ENCODE results near the gene MAP3K21.

DNA sequence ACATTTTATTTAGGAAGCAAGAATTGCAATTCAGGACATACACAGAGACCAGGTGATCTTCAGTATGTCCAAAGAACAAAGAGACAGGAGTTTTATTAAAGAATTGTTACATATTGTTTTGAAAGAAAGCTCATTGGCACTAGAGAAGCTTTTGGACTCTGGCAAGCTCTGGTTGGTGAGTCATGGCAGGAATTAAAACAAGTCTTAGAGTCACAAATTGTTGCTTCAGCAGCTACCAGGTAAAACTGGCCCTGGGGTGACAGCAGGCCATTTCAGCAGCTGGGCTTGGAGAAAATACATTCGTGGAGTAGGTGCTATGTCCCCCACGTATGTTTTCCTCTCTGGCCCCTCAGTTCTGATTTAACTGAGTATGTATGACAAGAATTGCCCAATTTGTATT lies 58.8 kb downstream of the MAP3K21 start:
- TF ChIP-seq, protein P1, sequence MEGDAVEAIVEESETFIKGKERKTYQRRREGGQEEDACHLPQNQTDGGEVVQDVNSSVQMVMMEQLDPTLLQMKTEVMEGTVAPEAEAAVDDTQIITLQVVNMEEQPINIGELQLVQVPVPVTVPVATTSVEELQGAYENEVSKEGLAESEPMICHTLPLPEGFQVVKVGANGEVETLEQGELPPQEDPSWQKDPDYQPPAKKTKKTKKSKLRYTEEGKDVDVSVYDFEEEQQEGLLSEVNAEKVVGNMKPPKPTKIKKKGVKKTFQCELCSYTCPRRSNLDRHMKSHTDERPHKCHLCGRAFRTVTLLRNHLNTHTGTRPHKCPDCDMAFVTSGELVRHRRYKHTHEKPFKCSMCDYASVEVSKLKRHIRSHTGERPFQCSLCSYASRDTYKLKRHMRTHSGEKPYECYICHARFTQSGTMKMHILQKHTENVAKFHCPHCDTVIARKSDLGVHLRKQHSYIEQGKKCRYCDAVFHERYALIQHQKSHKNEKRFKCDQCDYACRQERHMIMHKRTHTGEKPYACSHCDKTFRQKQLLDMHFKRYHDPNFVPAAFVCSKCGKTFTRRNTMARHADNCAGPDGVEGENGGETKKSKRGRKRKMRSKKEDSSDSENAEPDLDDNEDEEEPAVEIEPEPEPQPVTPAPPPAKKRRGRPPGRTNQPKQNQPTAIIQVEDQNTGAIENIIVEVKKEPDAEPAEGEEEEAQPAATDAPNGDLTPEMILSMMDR (conservative IDR thresholded peaks at IDR 0.05), result no peak
- TF ChIP-seq ZFX (IDR thresholded peaks at IDR 0.05), result no peak
